B cell (primary cell): Measurements from ENCODE around the gene CILP2. TPM values are rescaled to one million over a fixed set of nuclear protein-coding genes. Genes with fewer than 3 reads are reported as not detected.

Source experiments
- ATAC-seq: fragments of 200-7000 bp; cut with Tn5 transposase; one replicate; pipeline ENCODE4 v1.10.0; 2021; ENCODE audit warnings: low read depth, mild to moderate bottlenecking, moderate number of reproducible peaks, moderate library complexity
- CTCF ChIA-PET: fragments of 350-600 bp; sonication (Branson Sonifier 250); formaldehyde crosslinking; loops from one replicate; lab custom pipeline; 2021; ENCODE audit warnings: antibody characterized with exemption, inconsistent platforms; lab: Charles Lee
- POLR2A ChIA-PET: fragments of 350-600 bp; sonication (Branson Sonifier 250); formaldehyde crosslinking; loops from one replicate; lab custom pipeline; 2021; ENCODE audit warnings: antibody characterized with exemption; lab: Charles Lee
- DNase-seq: peaks from one replicate; pipeline ENCODE4 v3.0.0; 2013
- H2AFZ ChIP-seq: 2 replicates; pipeline ENCODE4 v1.6.1; 2012; ENCODE audit warnings: mild to moderate bottlenecking, low read depth, low read length; ENCODE audit not compliant: insufficient read depth, poor library complexity, severe bottlenecking
- H3K27ac ChIP-seq, 2 donors: 1 replicate in 1 of 2; 2 replicates in 1 of 2; pipeline ENCODE4 v1.5.1; 2012 to 2013; ENCODE audit warnings: low read length in 2 of 2, mild to moderate bottlenecking in 2 of 2, moderate library complexity in 1 of 2
- H3K27me3 ChIP-seq, 4 experiments: fragments of 200-600 bp in 1 of 4; sonication (generic) in 1 of 4; replicated peaks in 1 of 4; 1 replicate in 2 of 4; 2 replicates in 2 of 4; pipeline versions ENCODE4 v1.6.1 to v1.7.0; 2013 to 2016; ENCODE audit warnings: low read length in 3 of 4, mild to moderate bottlenecking in 2 of 4, mixed read lengths in 1 of 4, moderate library complexity in 1 of 4; ENCODE audit not compliant: insufficient read depth in 4 of 4, control insufficient read depth in 3 of 4; ENCODE audit errors: control extremely low read depth in 1 of 4
- H3K36me3 ChIP-seq, 2 experiments: replicated peaks in 1 of 2; 1 replicate in 1 of 2; 2 replicates in 1 of 2; pipeline versions ENCODE4 v1.6.1 to v1.7.1; 2013; ENCODE audit warnings: low read length in 1 of 2; ENCODE audit not compliant: insufficient read depth in 2 of 2, control insufficient read depth in 1 of 2; ENCODE audit errors: control extremely low read depth in 1 of 2, extremely low read depth in 1 of 2
- H3K4me1 ChIP-seq, 2 donors: fragments of 200-600 bp in 1 of 2; sonication (generic) in 1 of 2; 1 replicate in 1 of 2; 2 replicates in 1 of 2; pipeline versions ENCODE4 v1.5.1 to v1.6.1; 2013 to 2017; ENCODE audit warnings: low read length in 2 of 2; ENCODE audit not compliant: control insufficient read depth in 2 of 2, insufficient read depth in 2 of 2
- H3K4me2 ChIP-seq: replicated peaks from 2 replicates; pipeline ENCODE3; 2012; ENCODE audit warnings: mild to moderate bottlenecking, low read depth, low read length; ENCODE audit not compliant: poor library complexity, severe bottlenecking
- H3K4me3 ChIP-seq, 5 experiments: fragments of 200-600 bp in 1 of 5; sonication (generic) in 1 of 5; 1 replicate in 3 of 5; 2 replicates in 2 of 5; pipeline versions ENCODE4 v1.5.1 to v1.7.0; 2011 to 2016; ENCODE audit warnings: low read length in 4 of 5, mild to moderate bottlenecking in 4 of 5, low read depth in 2 of 5, control low read depth in 1 of 5, moderate library complexity in 1 of 5; ENCODE audit not compliant: insufficient read depth in 1 of 5; ENCODE audit errors: control extremely low read depth in 1 of 5, extremely low read depth in 1 of 5
- H3K79me2 ChIP-seq: fragments of 200-600 bp; sonication (generic); one replicate; pipeline ENCODE4 v1.6.0; 2016; ENCODE audit warnings: low read length; ENCODE audit not compliant: control insufficient read depth, insufficient read depth
- H3K9ac ChIP-seq: fragments of 200-600 bp; sonication (generic); 2 replicates; pipeline ENCODE4 v1.6.1; 2017; ENCODE audit warnings: mild to moderate bottlenecking, low read length, moderate library complexity
- H3K9me3 ChIP-seq, 3 donors: one replicate each; pipeline versions ENCODE4 v1.6.1 to v1.7.1; 2013; ENCODE audit warnings: low read length in 2 of 3; ENCODE audit not compliant: control insufficient read depth in 2 of 3, insufficient read depth in 1 of 3; ENCODE audit errors: control extremely low read depth in 1 of 3
- H4K20me1 ChIP-seq: 2 replicates; pipeline ENCODE4 v1.6.0; 2012; ENCODE audit warnings: mild to moderate bottlenecking, low read length; ENCODE audit not compliant: insufficient read depth, control insufficient read depth, poor library complexity, severe bottlenecking
- H3K27ac Mint-ChIP-seq: one replicate; pipeline ENCODE4 v1.8.0; 2021; ENCODE audit warnings: mixed read lengths
- H3K27me3 Mint-ChIP-seq: one replicate; pipeline ENCODE4 v1.8.0; 2021; ENCODE audit warnings: mixed read lengths
- H3K4me1 Mint-ChIP-seq: one replicate; pipeline ENCODE4 v1.8.0; 2021; ENCODE audit warnings: mixed read lengths
- H3K4me3 Mint-ChIP-seq: one replicate; pipeline ENCODE4 v1.8.0; 2021; ENCODE audit warnings: mixed read lengths
- H3K9me3 Mint-ChIP-seq: one replicate; pipeline ENCODE4 v1.8.0; 2022; ENCODE audit warnings: mixed read lengths; ENCODE audit not compliant: insufficient read depth
- EZH2 ChIP-seq: IDR thresholded peaks from 2 replicates; pipeline ENCODE4 v1.6.1; 2012; ENCODE audit warnings: borderline replicate concordance, low read depth, mild to moderate bottlenecking, moderate library complexity, low read length; ENCODE audit not compliant: insufficient read depth, poor library complexity, severe bottlenecking
- WGBS: methylation state at CpG from one replicate; pipeline ENCODE4 v1.1.5; 2013; ENCODE audit warnings: missing lambda C conversion rate; ENCODE audit not compliant: insufficient coverage; 5-methylcytosine and 5-hydroxymethylcytosine counted together
- intact Hi-C: fragments of 100-400 bp; cut with micrococcal nuclease; formaldehyde crosslinking; loops from one replicate; pipeline ENCODE4 v1.10.0; 2022
- polyA plus RNA-seq: library from polyadenylated mRNA; depleted of rRNA; stranded (reverse); fragments of >200 nt; gene quantifications from 2 replicates; pipeline ENCODE4 v1.2.3, GENCODE V29; 2012
- total RNA-seq, 2 donors: library from RNA; stranded (reverse); fragments of 120-200 nt in 1 of 2; gene quantifications; 1 replicate in 1 of 2; 2 replicates in 1 of 2; pipeline versions ENCODE4 v1.2.3 to v1.2.4, GENCODE V29; 2013 to 2022
- TF ChIP-seq, protein P1 (sequence below): fragments of 200-600 bp; IDR thresholded peaks from one replicate; pipeline ENCODE4 v1.8.0; 2022; ENCODE audit warnings: antibody characterized with exemption, mild to moderate bottlenecking

The CILP2 gene
- total and polyA plus RNA-seq, 2 donors (not counting 1 experiment from before 2014, with no cell fraction given) = 0.04 to 0.12 TPM

- no peak for DNase-seq
- H3K9me3 Mint-ChIP-seq = no peaks in the 10 kb centered on the region
- H3K4me1 ChIP-seq = no peaks in the 10 kb centered on the region
- no peak overlapping the region for H2AFZ ChIP-seq
- H4K20me1 ChIP-seq = peaks cover 12% of the 10 kb centered on the region
- peaks cover 69% of the 10 kb centered on the region for H3K79me2 ChIP-seq
- H3K27me3 Mint-ChIP-seq = no peaks in the 10 kb centered on the region
- H3K4me2 ChIP-seq = no peak overlapping the region
- ATAC-seq = no peak
- no peak overlapping the region for H3K27ac ChIP-seq
- H3K9me3 ChIP-seq = no peaks in the 10 kb centered on the region
- H3K36me3 ChIP-seq = peaks cover 0 to 75% of the 10 kb centered on the region in 2 experiments
- H3K27ac Mint-ChIP-seq = no peak overlapping the region
- POLR2A ChIA-PET = interaction anchor here (0.6 to 0.7 kb wide), 2 partner anchors 11 to 771 kb away, joined by 3 to 5 read pairs; no protein-coding TSS in a partner anchor
- 98% methylated on average over 30 of the region's 30 CpGs for WGBS
- TF ChIP-seq EZH2 = no peak
- TF ChIP-seq, protein P1, sequence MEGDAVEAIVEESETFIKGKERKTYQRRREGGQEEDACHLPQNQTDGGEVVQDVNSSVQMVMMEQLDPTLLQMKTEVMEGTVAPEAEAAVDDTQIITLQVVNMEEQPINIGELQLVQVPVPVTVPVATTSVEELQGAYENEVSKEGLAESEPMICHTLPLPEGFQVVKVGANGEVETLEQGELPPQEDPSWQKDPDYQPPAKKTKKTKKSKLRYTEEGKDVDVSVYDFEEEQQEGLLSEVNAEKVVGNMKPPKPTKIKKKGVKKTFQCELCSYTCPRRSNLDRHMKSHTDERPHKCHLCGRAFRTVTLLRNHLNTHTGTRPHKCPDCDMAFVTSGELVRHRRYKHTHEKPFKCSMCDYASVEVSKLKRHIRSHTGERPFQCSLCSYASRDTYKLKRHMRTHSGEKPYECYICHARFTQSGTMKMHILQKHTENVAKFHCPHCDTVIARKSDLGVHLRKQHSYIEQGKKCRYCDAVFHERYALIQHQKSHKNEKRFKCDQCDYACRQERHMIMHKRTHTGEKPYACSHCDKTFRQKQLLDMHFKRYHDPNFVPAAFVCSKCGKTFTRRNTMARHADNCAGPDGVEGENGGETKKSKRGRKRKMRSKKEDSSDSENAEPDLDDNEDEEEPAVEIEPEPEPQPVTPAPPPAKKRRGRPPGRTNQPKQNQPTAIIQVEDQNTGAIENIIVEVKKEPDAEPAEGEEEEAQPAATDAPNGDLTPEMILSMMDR = no peak
- no peak overlapping the region for H3K9ac ChIP-seq
- no peaks in the 10 kb centered on the region for H3K4me1 Mint-ChIP-seq
- H3K4me3 Mint-ChIP-seq = no peak overlapping the region
- H3K27me3 ChIP-seq = no peaks in the 10 kb centered on the region
- H3K4me3 ChIP-seq = no peak overlapping the region
- CTCF ChIA-PET = interaction anchor here (1.4 kb wide), 1 partner anchor 47 kb away, joined by 3 read pairs; no protein-coding TSS in a partner anchor
- intact Hi-C loops = no loop called here
Measured at GRCh38 chr19:19495614-19496603, 42.2 kb upstream of the CILP2 start.
